ENCODE data around the gene SENP5. TPM values are rescaled to one million over a fixed set of nuclear protein-coding genes. Genes with fewer than 3 reads are reported as not detected.
A peak's percentile ranks its signal among the peaks of the same experiment; 100 is the strongest.
"Not testable (repeated sequence)": the region's sequence is repeated elsewhere in the genome, so short reads cannot be mapped to it uniquely, and the experiment has no call there.

Gene SENP5
- total and polyA plus RNA-seq, 2 experiments from 2014 or later, result 16.8 to 37.9 TPM

GRCh38 chr3:196941729-196942225, 74.1 kb downstream of the SENP5 start:
- peak overlapping the region; percentile 87 for H3K4me3 ChIP-seq
- WGBS (ENCODE audit: low lambda C conversion rate, missing lambda C conversion rate), result 1% methylated on average over 31 of the region's 31 CpGs
- DNase-seq (ENCODE audit: low spot score), result peak; percentile 72
- peak overlapping the region; percentile 91 for H3K4me2 ChIP-seq
- H4K20me1 ChIP-seq (ENCODE audit: insufficient read depth, poor library complexity, severe bottlenecking), result peaks cover 3% of the 10 kb centered on the region
- H3K9me2 ChIP-seq (replicated peaks; ENCODE audit: insufficient read depth), result no peaks in the 10 kb centered on the region
- H3K4me1 ChIP-seq (ENCODE audit: insufficient read depth), result peaks cover 7% of the 10 kb centered on the region
- H3K79me2 ChIP-seq, result peaks cover 53% of the 10 kb centered on the region
- TF ChIP-seq EZH2phosphoT487 (IDR thresholded peaks at IDR 0.05; ENCODE audit: low read depth, severe bottlenecking, unreplicated experiment) (no peak), CTCF (IDR thresholded peaks at IDR 0.05; ENCODE audit: poor library complexity) (no peak), EZH2 (IDR thresholded peaks at IDR 0.05; ENCODE audit: borderline replicate concordance) (no peak)
- H3K36me3 ChIP-seq (replicated peaks; ENCODE audit: insufficient read depth, low read depth), result peaks cover 3% of the 10 kb centered on the region
- peak overlapping the region; percentile 98 for H3K27ac ChIP-seq
- H3K27me3 ChIP-seq, result no peaks in the 10 kb centered on the region
- H2AFZ ChIP-seq, result peak overlapping the region; percentile 78
- no peaks in the 10 kb centered on the region for H3K9me3 ChIP-seq (ENCODE audit: low read depth)

GRCh38 chr3:196942226-196942914, 74.7 kb downstream of the SENP5 start, which contains the start of gene NCBP2:
TSS of gene NCBP2 (minus strand) at chr3:196942528. CDS start at chr3:196942503, 25 bp downstream.
- H3K4me3 ChIP-seq, result peak within 1 kb of the TSS; percentile 87
- H3K4me2 ChIP-seq, result peak within 1 kb of the TSS; percentile 94
- 1% methylated on average over 77 of the region's 77 CpGs for WGBS (ENCODE audit: low lambda C conversion rate, missing lambda C conversion rate)
- peaks cover 3% of the 10 kb centered on the region for H3K36me3 ChIP-seq (replicated peaks; ENCODE audit: insufficient read depth, low read depth)
- peaks cover 7% of the 10 kb centered on the region for H3K4me1 ChIP-seq (ENCODE audit: insufficient read depth)
- H3K9me2 ChIP-seq (replicated peaks; ENCODE audit: insufficient read depth), result no peaks in the 10 kb centered on the region
- peaks cover 51% of the 10 kb centered on the region for H3K79me2 ChIP-seq
- TF ChIP-seq EZH2phosphoT487 (IDR thresholded peaks at IDR 0.05; ENCODE audit: low read depth, severe bottlenecking, unreplicated experiment), result no peak
- no peak for TF ChIP-seq EZH2 (IDR thresholded peaks at IDR 0.05; ENCODE audit: borderline replicate concordance)
- TF ChIP-seq CTCF (IDR thresholded peaks at IDR 0.05; ENCODE audit: poor library complexity), result peak; percentile 70
- peak within 1 kb of the TSS; percentile 98 for H3K27ac ChIP-seq
- peak; percentile 99 for DNase-seq (ENCODE audit: low spot score)
- H3K9me3 ChIP-seq (ENCODE audit: low read depth), result no peaks in the 10 kb centered on the region
- peaks cover 3% of the 10 kb centered on the region for H4K20me1 ChIP-seq (ENCODE audit: insufficient read depth, poor library complexity, severe bottlenecking)
- H2AFZ ChIP-seq, result peak within 1 kb of the TSS; percentile 78
- H3K27me3 ChIP-seq, result no peaks in the 10 kb centered on the region

GRCh38 chr3:196942915-196943277, 75.2 kb downstream of the SENP5 start:
- Histone ChIP-seq H2AFZ (peak overlapping the region; percentile 21), H3K4me3 (peak overlapping the region; percentile 81), H3K36me3 (replicated peaks; ENCODE audit: insufficient read depth, low read depth) (peaks cover 1% of the 10 kb centered on the region), H4K20me1 (ENCODE audit: insufficient read depth, poor library complexity, severe bottlenecking) (peaks cover 3% of the 10 kb centered on the region), H3K9me2 (replicated peaks; ENCODE audit: insufficient read depth) (no peaks in the 10 kb centered on the region), H3K4me1 (ENCODE audit: insufficient read depth) (peaks cover 7% of the 10 kb centered on the region), H3K79me2 (peaks cover 50% of the 10 kb centered on the region), H3K27ac (peak overlapping the region; percentile 94), H3K9me3 (ENCODE audit: low read depth) (no peaks in the 10 kb centered on the region), H3K27me3 (no peaks in the 10 kb centered on the region), H3K4me2 (peak overlapping the region; percentile 94)
- DNase-seq (ENCODE audit: low spot score), result peak; percentile 51
- TF ChIP-seq EZH2 (IDR thresholded peaks at IDR 0.05; ENCODE audit: borderline replicate concordance) (no peak), CTCF (IDR thresholded peaks at IDR 0.05; ENCODE audit: poor library complexity) (no peak), EZH2phosphoT487 (IDR thresholded peaks at IDR 0.05; ENCODE audit: low read depth, severe bottlenecking, unreplicated experiment) (no peak)
- WGBS (ENCODE audit: low lambda C conversion rate, missing lambda C conversion rate), result 3% methylated on average over 25 of the region's 25 CpGs

- Histone ChIP-seq H3K79me2 (peaks cover 39% of the 10 kb centered on the region), H3K27ac (peak overlapping the region; percentile 94), H3K4me2 (peak overlapping the region; percentile 94)
Measured at GRCh38 chr3:196944037-196944790, 76.5 kb downstream of the SENP5 start.

More at GRCh38 chr3:196944037-196944790, 76.5 kb downstream of the SENP5 start:
- H4K20me1 ChIP-seq (ENCODE audit: insufficient read depth, poor library complexity, severe bottlenecking); H3K9me3 ChIP-seq (ENCODE audit: low read depth); H3K4me1 ChIP-seq (ENCODE audit: insufficient read depth); H3K9me2 ChIP-seq (replicated peaks; ENCODE audit: insufficient read depth); DNase-seq (ENCODE audit: low spot score); H3K27me3 ChIP-seq; H3K36me3 ChIP-seq (replicated peaks; ENCODE audit: insufficient read depth, low read depth); H2AFZ ChIP-seq; H3K4me3 ChIP-seq: not testable (repeated sequence)
- 69% methylated on average over 14 of the region's 14 CpGs for WGBS (ENCODE audit: low lambda C conversion rate, missing lambda C conversion rate)
